Transverse colon (tissue), 3 donors: ENCODE data around the gene OTOF.

Experiments used
- EP300 ChIP-seq: sonication (generic); formaldehyde crosslinking; IDR thresholded peaks from one replicate; pipeline ENCODE4 v1.6.1; 2017; ENCODE audit warnings: antibody characterized with exemption, low read depth
- TF ChIP-seq, protein P1 (sequence below), 5 experiments: fragments of 200-600 bp in 3 of 5; fragments of 450-650 bp in 2 of 5; sonication (generic) in 3 of 5; IDR thresholded peaks; 1 replicate in 2 of 5; 2 replicates in 3 of 5; pipeline ENCODE4 v1.5.1; 2016 to 2017; ENCODE audit warnings: antibody characterized with exemption in 5 of 5, inconsistent platforms in 3 of 5, mild to moderate bottlenecking in 2 of 5, moderate library complexity in 1 of 5

- TF ChIP-seq, protein P1, sequence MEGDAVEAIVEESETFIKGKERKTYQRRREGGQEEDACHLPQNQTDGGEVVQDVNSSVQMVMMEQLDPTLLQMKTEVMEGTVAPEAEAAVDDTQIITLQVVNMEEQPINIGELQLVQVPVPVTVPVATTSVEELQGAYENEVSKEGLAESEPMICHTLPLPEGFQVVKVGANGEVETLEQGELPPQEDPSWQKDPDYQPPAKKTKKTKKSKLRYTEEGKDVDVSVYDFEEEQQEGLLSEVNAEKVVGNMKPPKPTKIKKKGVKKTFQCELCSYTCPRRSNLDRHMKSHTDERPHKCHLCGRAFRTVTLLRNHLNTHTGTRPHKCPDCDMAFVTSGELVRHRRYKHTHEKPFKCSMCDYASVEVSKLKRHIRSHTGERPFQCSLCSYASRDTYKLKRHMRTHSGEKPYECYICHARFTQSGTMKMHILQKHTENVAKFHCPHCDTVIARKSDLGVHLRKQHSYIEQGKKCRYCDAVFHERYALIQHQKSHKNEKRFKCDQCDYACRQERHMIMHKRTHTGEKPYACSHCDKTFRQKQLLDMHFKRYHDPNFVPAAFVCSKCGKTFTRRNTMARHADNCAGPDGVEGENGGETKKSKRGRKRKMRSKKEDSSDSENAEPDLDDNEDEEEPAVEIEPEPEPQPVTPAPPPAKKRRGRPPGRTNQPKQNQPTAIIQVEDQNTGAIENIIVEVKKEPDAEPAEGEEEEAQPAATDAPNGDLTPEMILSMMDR (IDR thresholded peaks at IDR 0.05), result no peak
- TF ChIP-seq EP300, result no peak
Measured at GRCh38 chr2:26424221-26424620, 53.7 kb downstream of the OTOF start.
